GM20000 (cell line): ENCODE measurements around the gene CLCA1.

ENCODE experiments used
- DNase-seq: peaks from one replicate; pipeline ENCODE4 v3.0.0; 2012; ENCODE audit warnings: low spot score
- TF ChIP-seq, protein P1 (sequence below): IDR thresholded peaks from 2 replicates; pipeline ENCODE4 v1.5.1; 2012; ENCODE audit warnings: mild to moderate bottlenecking, control low read depth; ENCODE audit errors: extremely low read depth, missing control alignments

The CLCA1 gene

DNA sequence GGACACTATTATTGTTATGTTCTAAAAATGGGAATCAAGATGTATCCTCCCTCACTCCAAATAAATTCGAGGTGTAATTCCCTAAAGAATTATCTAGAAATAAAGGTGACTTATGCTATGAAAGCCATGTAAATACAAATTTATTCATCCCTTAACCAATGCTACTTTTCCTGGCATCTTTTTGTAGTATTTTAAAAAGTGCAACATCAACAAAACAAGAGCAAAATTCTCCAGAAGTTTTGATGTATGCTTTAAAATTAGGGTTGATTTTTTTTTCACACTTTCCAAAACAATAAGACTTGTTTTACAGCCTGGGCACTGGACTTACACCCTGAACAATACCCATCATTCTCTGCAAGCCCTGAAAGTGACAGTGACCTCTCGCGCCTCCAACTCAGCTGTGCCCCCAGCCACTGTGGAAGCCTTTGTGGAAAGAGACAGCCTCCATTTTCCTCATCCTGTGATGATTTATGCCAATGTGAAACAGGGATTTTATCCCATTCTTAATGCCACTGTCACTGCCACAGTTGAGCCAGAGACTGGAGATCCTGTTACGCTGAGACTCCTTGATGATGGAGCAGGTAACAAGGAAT is 21.4 kb upstream of the CLCA1 start:
- no peak for DNase-seq
- TF ChIP-seq, protein P1, sequence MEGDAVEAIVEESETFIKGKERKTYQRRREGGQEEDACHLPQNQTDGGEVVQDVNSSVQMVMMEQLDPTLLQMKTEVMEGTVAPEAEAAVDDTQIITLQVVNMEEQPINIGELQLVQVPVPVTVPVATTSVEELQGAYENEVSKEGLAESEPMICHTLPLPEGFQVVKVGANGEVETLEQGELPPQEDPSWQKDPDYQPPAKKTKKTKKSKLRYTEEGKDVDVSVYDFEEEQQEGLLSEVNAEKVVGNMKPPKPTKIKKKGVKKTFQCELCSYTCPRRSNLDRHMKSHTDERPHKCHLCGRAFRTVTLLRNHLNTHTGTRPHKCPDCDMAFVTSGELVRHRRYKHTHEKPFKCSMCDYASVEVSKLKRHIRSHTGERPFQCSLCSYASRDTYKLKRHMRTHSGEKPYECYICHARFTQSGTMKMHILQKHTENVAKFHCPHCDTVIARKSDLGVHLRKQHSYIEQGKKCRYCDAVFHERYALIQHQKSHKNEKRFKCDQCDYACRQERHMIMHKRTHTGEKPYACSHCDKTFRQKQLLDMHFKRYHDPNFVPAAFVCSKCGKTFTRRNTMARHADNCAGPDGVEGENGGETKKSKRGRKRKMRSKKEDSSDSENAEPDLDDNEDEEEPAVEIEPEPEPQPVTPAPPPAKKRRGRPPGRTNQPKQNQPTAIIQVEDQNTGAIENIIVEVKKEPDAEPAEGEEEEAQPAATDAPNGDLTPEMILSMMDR = no peak

DNA sequence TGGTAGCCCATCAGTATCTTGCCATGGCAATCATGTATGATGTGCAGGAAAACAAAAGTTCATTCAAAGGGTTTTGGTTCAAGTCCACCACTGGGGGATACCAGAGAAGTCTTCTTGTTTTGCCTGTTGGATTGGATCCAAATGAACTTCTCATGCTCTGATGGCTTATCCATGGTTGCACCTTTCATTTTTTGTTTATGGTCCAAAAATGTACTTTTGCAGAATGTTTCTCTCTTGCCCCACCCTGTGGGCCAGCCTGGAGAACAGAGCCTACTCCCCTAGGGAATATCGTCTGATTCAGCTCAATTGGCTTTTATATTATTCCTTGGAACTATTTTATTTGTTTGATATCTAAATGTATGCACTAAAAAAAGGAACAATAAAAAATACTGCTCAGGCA is 20.1 kb upstream of the CLCA1 start:
- TF ChIP-seq, protein P1 = no peak
- DNase-seq = no peak

DNA sequence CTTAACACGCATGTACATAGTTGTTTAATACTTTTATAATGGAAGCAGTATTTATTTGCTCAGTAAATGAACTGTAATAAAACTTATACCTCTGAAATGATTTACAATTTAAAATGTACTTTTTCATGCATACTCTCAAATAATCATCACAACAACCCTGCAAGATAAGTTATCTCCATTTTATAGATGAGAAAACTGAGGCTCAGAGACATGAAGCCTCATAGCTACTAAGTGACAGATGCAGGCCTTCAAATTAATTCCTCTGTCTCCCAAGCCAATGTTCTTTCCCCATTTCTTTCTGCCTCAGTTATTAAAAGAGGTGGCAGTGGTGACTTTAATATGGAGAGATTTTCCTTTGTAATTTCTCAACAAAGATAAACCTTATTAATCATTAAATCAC is 19.6 kb upstream of the CLCA1 start:
- TF ChIP-seq, protein P1 = no peak
- DNase-seq = no peak

DNA sequence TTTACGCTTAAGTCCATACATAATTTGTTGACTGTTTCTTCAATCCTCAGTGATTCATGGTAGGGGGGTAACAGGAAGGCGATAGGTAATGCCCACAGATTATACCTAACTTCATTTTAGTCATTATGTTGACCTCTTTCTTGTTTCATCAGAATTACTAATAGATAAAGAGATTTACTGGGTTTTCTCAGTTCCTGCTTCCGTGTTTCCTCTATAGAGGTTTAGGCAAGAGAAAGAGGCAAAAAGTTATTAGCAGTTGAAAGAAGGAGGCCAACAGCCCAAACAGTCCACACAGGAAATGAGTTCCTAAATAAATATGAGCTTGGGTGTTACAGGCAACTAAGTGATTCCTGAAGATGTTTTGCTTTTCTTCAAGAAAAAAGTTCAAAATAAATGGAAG is 17.9 kb upstream of the CLCA1 start:
- no peak for DNase-seq
- TF ChIP-seq, protein P1 = no peak

DNA sequence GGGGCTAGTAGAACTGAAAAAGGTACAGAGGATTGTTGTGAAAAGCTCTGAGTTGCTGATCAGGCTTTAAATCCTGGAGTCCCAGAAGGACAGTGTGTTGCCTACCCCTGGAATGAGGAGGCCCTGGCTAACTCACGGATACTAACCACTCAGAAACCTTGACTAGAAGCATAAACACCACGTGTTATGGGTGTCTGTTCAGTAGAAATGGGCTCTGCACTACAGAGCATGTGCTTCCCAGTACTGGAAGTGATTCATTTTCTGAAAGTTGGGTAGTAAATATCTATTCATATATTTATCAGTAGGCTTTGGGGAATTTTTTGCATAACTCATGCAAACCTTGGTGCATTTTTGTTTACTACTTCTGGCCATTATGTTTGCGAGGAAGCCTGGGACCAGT is 15.1 kb upstream of the CLCA1 start:
- TF ChIP-seq, protein P1 = no peak
- no peak for DNase-seq

DNA sequence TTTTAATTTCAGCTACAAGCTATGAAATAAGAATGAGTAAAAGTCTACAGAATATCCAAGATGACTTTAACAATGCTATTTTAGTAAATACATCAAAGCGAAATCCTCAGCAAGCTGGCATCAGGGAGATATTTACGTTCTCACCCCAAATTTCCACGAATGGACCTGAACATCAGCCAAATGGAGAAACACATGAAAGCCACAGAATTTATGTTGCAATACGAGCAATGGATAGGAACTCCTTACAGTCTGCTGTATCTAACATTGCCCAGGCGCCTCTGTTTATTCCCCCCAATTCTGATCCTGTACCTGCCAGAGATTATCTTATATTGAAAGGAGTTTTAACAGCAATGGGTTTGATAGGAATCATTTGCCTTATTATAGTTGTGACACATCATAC is 13.7 kb upstream of the CLCA1 start:
- DNase-seq = no peak
- TF ChIP-seq, protein P1 = no peak

DNA sequence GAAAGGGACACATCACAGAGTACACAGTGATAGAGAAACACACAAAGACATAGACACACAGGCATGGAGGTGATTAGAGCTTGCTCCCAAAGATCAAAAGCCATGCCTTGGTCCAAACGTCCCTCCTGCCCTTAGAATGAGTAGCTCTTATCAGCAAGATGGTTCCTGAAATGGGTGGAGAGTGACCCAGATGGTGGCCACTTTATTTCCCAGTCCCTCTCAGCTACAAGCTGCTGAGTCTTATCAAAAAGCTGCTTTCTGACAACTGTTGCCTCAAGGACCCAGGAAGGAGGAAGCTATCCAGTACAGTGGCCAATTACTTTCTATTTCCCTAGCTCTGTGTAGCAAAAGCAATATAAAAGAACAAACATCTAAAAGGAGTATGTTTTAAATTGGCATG is 7.7 kb upstream of the CLCA1 start:
- TF ChIP-seq, protein P1 = no peak
- no peak for DNase-seq

DNA sequence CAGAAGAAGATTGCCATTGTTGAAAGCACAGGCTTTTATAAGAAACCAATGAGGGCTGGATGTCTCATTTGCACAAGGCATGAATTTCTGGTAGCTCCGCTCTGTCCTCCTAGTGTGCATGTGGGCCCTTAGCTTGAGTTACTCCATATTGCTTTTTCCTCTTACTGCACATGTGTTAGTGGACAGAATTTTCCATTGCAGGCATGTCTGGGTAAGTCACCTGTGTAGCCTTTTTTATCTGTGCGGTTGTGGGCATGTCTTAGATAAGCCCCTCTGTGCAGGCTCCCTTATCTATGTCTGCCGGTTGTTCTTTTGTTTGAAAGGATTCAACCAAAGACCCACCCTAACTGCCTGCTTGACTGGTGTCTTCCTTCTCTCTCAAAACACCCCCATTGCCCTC is 7.2 kb upstream of the CLCA1 start:
- no peak for DNase-seq
- TF ChIP-seq, protein P1 = no peak
